Ecto neural progenitor cell (in vitro differentiated cells): ENCODE results near the gene KRT2.
"Not testable (repeated sequence)": the region's sequence is repeated elsewhere in the genome, so short reads cannot be mapped to it uniquely, and the experiment has no call there.

Experiments used
- DNase-seq: peaks from one replicate; pipeline ENCODE4 v3.0.0-alpha.2; 2018; ENCODE audit warnings: low spot score

Gene KRT2

DNA sequence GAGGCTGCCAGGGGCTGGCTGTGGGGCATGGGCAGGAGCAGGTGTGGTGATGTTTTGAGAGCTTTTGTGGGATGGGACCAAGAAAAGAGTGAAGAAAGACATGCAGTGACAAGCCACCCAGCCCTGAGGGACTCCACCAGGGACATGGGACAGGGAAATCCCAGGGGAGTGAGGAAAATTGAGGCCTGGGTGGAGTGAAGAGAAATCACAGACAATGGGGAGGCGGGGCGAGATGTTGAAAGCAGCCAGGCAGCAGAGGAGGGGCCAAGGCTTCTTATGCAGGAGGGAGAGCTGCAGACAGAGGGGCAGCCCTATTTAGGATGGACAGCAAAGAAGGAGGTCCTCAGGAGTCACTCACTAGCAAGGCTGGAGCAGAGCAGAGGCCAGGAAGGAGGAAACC, 32.4 kb upstream of the KRT2 start:
- DNase-seq = no peak

GRCh38 chr12:52683575-52684300, 31.7 kb upstream of the KRT2 start:
- DNase-seq = no peak

- no peak for DNase-seq
Measured at GRCh38 chr12:52682938-52683574, 31.0 kb upstream of the KRT2 start.

DNA sequence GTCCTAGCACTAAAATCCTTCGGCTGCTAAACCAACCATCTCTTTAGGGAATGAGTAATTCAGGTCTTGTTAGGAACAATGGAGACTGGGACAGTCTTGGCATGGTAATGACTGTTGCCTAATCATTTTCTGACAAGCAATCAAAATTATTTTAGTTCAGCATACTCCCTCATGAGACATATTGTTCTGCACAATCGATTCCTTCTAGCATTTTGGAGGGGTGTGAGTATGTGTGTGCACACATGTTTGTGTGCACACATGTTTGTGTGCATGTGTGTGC, 30.3 kb upstream of the KRT2 start:
- no peak for DNase-seq

GRCh38 chr12:52681526-52682380, 29.7 kb upstream of the KRT2 start:
- no peak for DNase-seq

DNA sequence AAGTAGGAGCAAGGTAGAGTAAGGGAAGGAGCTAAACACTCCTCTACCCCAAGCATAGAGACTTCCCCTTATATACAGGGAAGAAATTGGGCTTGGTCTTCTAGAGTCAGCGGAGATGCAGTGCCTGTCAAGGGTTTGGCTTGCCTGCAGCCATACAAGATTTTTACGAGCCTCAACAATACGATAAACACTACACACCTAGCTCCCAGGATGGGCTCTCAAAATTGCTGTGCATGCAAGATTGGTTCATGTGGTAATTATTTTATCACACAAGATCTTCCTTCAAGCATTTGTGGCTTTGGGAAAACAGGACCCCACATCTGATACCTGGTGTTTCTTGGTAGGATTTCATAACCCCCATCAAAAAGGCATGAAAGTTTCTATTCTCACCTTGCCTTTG, 28.4 kb upstream of the KRT2 start, which contains the start of gene KRT1:
Gene KRT1, minus strand, starts transcription at position 45 of the 400 bp plus-strand sequence. CDS start 59 bp downstream, outside the sequence.
- DNase-seq = no peak

DNA sequence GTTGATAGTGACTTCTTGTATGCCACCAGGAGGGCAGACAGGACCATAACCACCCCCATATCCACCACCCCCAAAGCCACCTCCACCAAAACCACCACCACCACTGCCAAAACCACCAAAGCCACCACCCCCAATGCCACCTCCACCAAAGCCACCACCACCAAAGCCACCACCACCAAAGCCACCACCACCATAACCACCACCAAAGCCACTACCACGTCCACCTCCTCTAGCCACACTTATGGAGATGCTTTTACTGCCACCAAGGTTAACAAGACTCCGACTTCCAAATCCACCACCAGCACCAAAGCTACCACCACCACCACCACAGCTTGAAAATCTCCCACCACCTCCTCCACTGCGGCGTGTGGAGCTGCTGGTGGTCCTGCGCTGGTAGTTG, 27.9 kb upstream of the KRT2 start:
- DNase-seq = no peak

DNA sequence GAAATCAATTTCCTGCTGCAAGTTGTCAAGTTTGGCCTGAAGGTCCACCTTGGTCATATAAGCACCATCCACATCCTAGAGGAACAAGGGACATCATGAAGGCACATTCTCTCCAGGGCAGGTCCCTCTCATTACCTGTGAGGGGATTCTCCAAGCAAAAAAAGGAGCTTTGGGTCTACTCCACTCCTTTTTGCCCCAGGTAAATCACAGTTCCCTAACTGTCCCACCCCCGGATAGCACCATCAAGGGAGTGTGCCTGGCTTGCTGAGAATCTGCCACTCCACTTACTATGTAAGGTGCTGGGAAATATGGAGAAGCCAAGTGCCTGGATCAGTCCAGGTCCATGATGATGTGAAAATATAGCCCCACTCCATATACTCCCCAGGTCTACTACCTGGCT, 25.7 kb upstream of the KRT2 start:
- no peak for DNase-seq

GRCh38 chr12:52677126-52677525, 25.1 kb upstream of the KRT2 start:
- no peak for DNase-seq

DNA sequence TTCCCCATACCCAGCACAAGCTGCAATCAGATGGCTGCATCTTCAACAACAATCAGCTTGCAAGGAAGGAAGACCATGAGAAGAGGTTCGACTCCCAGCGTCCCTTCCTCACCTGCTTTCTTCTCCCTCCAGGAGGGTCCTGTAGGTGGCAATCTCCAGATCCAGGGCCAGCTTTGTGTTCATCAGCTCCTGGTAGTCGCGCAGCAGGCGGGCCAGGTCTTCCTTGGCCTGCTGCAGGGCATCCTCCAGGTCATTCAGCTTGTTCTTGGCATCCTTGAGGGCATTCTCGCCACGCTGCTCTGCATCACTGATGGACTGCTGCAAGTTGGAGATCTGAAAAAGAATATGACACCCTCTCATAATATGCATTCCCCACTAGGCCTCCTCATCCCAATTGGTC, 24.2 kb upstream of the KRT2 start:
- no peak for DNase-seq

DNA sequence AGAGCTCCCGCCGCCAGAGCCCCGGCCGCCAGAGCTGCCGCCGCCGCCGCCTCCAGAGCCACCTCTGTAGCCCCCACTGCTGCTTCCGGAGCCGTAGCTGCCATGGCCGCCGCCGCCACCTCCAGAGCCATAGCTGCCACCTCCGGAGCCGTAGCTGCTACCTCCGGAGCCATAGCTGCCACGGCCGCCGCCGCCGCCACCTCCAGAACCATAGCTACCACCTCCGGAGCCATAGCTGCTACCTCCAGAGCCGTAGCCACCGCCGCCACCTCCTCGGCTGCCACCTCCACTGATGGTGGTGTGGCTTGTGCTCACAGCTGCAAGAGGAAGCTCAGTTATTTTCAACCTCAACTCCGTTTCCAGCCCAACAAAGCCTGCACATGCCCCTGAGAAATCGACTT, 23.3 kb upstream of the KRT2 start:
- DNase-seq = no peak

DNA sequence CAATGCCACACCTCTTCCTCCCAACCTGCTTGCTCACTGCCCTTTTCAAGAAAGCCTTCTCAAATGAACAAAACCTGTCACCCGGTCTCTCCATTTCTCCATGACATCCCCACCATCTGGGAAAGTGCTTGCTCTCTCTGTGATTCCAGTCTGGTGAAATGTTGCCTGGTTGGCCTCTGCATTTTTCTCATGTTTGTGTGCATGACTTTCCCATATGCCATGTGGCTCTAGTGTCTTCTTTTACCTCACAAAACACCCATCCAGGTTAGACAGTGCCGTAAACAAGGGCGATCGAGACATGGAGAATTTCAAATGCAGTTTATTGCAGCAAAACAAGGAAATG, 22.4 kb upstream of the KRT2 start:
- DNase-seq = no peak

DNA sequence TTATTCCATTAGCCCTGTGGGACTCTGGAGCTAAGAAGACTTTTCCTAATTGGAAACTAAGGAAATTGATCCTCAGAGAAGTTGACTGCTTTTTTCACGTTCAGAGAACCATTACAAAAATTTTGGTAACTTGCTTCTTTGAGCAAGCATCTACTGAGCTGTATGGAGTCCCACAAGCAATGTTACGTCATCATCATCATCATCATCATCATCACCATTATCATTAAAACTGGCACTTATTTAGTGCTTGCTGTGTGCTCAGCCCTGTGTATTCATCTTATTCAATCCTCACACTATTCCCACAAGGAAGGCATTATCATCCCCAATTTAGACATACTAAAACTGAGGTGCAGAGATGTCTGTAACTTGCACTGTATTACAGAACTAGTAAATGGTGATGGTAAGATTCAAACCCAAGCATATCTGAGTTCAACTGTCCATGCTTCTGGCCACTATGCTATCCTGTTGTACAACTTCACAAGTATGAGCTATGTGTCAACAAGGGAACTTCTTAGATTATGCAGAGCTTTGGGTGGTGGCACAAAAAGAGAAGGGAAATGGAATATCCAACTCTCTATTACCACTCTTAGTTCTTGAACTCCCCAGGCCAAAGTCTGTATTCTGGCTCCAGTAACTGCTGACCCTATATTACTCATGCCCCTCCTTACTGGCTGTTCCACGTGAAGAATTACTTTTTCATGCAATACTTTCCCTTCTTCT, 21.9 kb upstream of the KRT2 start:
- no peak for DNase-seq

GRCh38 chr12:52673217-52673616, 21.2 kb upstream of the KRT2 start:
- DNase-seq = no peak

GRCh38 chr12:52672321-52672933, 20.4 kb upstream of the KRT2 start:
- DNase-seq = no peak

DNA sequence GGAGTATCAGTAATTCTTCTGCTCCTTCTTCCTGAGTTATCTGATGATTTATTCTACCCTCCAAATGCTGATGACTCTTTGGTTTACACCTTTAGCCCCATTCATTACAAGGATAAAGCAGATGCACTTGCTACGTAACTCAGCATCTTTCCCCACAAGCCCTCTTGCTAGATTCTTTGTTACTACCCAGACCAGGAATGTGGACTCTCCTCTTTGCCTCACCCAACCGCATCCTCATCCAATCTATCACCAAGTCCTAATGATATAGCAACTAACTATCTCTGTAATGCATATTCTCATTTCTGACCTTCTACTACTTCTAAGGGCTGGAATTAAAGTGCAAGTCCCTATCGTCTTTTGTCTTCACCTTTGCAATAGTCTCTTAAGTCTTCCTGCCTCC, 18.9 kb upstream of the KRT2 start:
- DNase-seq = no peak

GRCh38 chr12:52670506-52670905, 18.5 kb upstream of the KRT2 start:
- DNase-seq = no peak

DNA sequence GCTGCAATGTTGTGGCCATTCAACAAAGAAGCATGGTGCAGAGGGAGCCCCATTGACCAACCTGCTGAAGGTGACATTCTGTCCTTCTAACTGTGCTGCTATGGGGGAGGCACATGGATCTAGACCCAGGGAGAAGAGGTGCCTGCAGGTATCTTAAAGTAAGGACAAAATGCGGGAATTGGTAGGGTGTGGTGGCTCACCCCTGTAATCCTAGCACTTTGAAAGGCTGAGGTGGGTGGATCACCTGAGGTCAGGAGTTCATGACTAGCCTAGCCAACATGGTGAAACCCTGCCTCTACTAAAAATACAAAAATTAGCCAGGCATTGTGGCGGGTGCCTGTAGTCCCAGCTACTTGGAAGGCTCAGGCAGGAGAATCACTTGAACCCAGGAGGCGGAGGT, 17.9 kb upstream of the KRT2 start:
- DNase-seq = not testable (repeated sequence)

DNA sequence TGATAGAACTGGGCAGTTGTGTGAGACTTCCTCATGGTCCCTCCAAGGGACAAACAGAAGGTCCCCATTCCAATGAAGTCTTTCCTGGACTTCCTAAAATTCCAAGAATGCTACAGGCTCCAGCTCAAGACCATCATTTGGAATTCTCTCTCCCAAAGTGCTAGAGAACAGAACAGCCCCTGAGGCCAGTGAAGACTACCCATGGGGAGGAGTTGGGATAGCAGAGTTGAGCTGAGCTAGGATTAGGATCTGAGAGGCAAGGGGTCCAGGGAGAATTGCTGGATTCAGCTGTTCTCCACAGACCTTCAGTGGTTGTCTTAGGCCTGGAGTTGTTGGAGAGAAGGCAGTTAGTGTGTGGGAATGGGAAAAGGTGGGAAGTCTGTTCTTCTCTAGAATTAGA, 17.4 kb upstream of the KRT2 start:
- no peak for DNase-seq

DNA sequence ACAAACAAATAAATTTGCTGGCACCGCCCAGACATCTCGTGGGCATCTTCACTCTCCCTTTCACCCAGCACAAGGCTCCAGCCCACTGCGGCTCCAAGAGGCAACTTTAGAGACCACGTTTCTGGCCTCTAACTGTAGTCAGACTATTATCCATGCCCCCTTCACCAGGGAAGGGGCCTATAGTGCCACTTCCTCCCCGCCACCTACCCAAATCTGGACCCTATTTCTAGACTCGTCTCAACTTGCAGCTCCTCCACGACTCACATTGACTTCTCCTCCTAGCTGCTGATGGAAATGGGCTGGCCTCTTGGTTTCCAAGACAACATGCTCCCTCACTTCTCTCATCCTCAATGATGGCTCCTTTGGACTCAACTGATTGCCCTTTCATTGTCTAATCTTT, 15.9 kb upstream of the KRT2 start:
- DNase-seq = no peak

- DNase-seq = no peak
Measured at GRCh38 chr12:52667509-52667908, 15.5 kb upstream of the KRT2 start.

- no peak for DNase-seq
Measured at GRCh38 chr12:52666471-52666870, 14.5 kb upstream of the KRT2 start.
